ELR (cell line): ENCODE measurements around the gene ABCC10.
"Not testable (repeated sequence)": the region's sequence is repeated elsewhere in the genome, so short reads cannot be mapped to it uniquely, and the experiment has no call there.

Source experiments
- DNase-seq: peaks from one replicate; pipeline ENCODE4 v3.0.0-alpha.2; 2015; ENCODE audit warnings: low read depth

The ABCC10 gene

DNA sequence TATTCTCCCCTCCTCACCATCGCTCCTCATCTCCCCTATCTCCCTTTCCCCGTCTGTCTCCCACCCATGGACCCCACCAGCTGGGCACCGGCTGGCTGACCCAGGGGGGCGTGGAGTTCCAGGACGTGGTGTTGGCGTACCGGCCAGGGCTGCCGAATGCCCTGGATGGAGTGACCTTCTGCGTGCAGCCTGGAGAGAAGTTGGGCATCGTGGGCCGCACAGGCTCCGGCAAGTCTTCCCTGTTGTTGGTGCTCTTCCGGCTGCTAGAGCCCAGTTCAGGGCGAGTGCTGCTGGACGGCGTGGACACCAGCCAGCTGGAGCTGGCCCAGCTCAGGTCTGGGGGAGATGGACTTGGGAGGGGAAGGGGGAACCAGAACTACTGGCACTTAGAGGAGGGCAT lies 20.3 kb downstream of the ABCC10 start:
- DNase-seq = no peak

DNA sequence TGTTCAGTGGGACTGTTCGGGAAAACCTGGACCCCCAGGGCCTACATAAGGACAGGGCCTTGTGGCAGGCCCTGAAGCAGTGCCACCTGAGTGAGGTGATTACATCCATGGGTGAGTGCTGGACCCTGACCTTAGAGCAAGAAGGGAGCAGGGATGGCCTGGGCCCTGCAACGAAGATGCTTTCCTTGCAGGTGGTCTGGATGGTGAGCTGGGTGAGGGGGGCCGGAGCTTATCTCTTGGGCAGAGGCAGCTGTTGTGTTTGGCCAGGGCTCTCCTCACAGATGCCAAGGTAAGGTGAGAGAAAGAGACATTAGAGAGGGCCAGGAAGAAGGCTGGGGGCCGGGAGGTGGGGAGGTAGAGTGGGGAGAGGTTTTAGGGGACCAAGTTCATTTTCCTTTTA lies 21.6 kb downstream of the ABCC10 start:
- DNase-seq = no peak

DNA sequence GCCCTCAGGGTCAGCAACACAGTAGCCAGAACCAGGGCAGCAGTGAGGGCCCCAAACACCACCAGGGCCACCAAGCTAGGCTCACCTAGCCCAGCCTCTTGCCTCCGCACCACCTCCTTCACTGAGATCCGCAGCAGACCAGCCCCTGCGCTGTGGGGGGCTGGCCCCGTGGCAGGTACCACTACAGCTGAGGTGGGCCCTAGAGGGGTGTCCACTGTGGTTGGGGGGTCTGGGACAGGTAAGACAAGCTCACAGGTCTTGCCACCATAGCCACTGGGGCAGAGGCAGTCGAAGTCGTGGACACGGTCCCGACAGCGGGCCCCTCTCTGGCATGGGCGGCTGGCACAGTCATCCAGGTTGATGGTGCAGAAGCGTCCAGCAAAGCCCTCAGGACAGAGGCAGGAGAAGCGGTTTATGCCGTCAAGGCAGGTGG lies 23.4 kb downstream of the ABCC10 start:
- no peak for DNase-seq

DNA sequence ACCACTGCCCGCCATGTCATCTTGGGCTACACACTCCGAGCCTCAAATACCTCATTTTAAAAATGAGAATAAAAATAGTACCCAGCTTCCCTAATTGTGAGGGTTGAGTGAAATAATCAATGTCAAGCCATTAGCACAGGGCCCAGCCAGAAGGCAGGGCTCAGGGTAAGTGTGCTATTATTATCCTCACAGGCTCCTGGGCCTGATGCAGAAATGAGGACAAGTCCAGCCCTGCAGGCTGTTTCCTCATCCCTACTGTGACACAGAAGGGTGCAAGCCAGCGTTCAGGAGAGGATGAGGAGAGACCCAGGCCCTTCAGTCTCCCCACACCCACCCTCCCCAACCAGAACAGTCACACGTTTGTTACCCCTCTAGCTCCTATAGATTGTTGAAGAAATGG lies 24.0 kb downstream of the ABCC10 start:
- DNase-seq = no peak

- no peak for DNase-seq
Observed at GRCh38 chr6:43451939-43452338, 24.6 kb downstream of the ABCC10 start.

- no peak for DNase-seq
Observed at GRCh38 chr6:43452896-43453295, 25.6 kb downstream of the ABCC10 start.

DNA sequence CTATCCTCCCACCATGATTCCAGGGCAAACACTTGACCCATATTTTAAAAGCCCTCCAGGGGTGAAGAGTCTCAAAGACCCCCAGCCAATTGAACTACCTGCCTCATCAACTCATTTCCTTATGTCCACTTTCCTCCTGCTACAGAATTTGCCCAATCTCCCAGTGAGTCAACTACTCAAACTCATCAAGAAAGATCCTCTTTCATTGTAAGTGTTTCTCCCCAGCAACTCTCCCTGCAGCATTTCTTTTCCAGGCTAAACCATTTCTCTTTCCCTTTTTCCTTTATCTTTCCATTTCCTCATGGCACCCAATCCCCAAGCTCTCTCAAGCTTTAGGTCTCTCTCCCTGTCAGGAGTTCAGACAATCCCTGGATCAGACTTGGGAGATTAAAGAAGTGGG lies 26.5 kb downstream of the ABCC10 start:
- no peak for DNase-seq

DNA sequence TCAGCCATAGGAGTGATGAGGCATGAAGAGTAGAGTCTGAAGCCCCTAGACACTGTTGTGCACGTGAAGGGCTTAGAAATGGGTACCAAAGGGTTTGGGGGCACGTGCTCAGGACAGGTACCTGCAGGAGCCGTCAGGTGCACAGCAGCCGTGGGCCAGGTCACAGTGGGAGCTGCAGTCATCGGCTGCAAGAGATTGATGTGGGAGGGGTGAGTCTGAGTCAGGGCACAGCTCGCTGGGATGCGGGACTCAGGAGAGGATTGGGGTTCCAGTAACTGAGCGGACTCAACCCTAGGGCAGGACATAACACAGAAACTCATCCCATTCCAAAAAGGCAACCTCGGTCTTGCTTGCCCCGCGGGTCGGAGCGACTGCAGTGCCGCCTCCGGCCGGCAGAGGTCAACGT lies 27.0 kb downstream of the ABCC10 start:
- DNase-seq = no peak

DNA sequence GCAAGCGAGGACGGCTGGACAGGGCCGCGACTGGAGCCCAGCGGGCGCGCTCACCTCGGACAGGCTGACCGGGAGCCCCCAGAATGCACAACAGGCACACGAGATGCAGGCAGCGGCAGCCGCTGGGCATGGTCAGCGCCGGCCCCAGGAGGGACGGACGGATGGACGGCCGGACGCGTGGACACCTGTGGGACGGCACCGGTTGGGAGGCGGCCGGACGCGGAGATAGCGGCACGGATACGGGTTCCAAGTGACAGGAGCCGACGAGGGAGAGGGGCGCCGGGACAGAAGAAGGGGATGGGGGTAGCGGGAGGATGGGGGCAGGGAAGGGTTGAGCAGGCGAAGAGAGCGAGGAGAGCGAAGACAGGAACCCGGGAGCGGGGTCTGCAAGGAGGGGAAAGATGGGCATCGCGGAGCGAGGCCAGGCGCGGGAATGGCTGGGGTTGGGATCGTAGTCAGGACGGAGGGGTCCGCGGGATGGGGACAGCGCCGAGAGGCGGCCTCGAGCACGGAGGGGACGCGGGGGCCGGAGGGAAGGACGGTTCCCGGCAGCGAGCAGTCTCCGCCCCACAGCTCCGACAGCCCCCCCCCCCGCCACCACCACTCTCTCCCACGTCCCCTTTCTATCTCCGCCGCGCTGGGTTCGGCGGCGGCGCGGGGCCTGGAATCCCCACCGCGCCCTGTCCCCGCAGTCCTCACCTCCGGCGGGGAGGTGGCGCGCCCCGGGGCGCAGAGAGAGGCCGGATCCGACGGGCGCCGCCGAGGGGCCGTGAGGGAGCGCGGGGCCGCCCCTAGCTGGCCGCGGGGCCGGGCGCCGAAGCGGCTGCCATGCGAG lies 27.6 kb downstream of the ABCC10 start:
- peak; percentile 90 for DNase-seq

DNA sequence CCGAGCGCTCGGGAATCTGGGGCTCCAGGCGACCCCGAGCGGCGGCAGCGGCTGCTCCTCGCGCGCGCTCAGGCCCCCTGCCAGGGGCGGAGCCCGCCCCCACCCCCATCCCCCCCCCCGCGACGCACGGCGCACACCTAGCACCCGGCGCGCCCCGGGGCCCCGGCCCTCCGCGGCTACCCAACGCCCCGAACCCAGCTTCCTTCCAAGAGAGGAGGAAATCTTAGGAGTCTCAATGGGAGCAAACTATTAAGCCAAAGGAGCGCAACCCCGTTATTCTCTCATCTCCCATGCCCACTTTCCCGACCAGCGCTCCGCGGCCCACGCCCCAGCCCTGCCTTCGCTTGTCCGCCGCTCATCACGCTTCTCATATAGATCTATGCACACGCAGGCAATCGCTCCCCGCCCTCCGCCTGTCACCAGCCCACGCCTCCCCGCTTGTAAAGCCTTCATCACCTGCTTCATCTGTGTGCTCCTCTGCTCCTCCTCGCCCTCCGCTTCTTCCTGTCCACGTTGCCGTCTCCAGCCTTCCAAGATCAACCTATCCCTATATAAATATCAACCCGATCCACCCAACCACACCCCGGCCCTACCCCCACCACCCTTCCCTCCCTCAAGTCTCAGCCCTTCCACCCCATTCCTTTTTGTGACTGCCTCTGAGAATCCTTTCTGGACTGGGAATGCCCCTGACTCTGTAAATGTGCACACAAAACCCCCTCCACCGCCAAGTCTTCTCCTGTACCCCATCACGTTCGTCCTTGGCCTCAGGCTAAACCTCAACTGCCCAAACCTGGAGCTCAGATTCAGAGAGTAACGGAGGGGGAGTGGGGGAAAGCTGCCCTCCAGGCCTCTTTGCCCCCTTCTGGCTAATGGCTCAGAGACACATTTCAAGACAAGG lies 28.4 kb downstream of the ABCC10 start, which contains the start of gene DLK2:
TSS of gene DLK2 (minus strand) at position 18 of the 898 bp plus-strand sequence. CDS start 723 bp downstream, outside the sequence.
- peak; percentile 48 for DNase-seq

- no peak for DNase-seq
Observed at GRCh38 chr6:43457643-43458042, 30.3 kb downstream of the ABCC10 start.

DNA sequence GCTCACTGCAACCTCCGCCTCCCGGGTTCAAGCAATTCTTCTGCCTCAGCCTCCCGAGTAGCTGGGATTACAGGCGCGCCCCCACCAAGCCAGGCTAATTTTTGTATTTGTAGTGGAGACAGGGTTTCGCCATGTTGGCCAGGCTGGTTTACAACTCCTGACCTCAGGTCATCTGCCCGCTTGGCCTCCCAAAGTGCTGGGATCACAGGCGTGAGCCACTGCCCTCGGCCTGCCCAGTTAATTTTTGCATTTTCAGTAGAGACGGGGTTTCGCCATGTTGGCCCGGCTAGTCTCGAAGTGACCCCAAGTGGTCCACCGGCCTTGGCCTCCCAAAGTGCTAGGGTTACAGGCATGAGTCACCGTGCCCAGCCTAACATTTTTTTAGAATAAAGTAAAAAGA lies 30.8 kb downstream of the ABCC10 start:
- DNase-seq = not testable (repeated sequence)

GRCh38 chr6:43459535-43459934 lies 32.2 kb downstream of the ABCC10 start:
- no peak for DNase-seq

GRCh38 chr6:43460032-43460431 lies 32.7 kb downstream of the ABCC10 start:
- DNase-seq = no peak

DNA sequence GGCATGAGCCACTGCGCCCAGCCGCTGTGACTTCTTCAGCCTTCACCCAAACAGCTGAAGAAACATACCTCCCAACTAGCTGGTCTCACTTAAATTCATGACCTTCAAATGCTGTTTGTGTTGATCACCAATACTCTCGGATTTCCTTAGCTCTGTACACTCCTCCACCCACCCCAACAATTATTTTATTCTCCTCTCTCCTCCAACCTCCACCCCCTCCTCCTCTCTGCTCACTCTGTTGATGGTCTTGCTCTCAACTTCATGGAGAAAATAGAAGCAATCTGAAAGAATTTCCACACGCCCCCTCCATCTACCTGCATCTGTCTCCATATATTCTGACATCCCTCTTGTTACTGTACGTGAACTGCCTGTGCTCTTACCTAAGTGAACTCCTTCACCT lies 34.6 kb downstream of the ABCC10 start:
- no peak for DNase-seq

- no peak for DNase-seq
Observed at GRCh38 chr6:43464337-43464736, 37.0 kb downstream of the ABCC10 start.

DNA sequence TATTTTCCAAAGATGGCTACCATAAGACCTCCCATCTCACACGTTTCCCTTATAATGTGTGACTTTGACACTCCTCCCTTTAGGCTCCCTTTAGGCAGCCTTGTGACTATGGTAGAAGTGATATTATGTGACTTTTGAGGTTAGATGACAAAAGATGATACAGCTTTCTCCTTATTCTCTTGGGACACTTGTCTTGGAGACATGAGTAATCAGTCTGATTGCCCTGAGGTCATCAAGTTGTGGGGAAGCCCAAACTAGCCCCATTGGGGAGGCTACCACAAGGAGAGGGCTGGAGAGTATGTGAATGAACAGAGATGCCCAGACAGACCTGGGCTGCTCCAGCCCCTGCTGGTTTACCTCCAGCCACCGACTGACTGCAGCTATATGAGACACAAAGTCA lies 38.6 kb downstream of the ABCC10 start:
- DNase-seq = peak; percentile 25

- DNase-seq = not testable (repeated sequence)
Observed at GRCh38 chr6:43467265-43467664, 39.9 kb downstream of the ABCC10 start.

DNA sequence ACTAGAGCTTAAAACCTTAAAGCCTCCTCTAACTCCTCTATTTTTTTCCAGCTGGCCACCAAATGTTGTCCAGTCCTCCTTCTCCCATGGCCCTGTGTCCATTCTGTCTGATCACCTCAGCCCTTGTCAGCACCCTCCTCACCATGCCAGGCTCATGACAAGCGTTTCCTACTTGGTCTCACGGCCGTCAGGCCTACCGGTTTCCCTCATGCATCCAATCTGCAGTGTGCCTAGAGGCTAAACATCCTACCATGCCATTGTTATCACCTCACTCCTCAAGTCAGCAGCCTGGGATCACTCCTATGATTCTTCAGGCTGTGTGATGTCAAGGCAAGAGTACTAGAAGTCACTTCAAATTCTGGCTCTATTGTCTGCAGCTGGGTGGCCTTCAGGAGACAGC lies 40.4 kb downstream of the ABCC10 start:
- DNase-seq = no peak

DNA sequence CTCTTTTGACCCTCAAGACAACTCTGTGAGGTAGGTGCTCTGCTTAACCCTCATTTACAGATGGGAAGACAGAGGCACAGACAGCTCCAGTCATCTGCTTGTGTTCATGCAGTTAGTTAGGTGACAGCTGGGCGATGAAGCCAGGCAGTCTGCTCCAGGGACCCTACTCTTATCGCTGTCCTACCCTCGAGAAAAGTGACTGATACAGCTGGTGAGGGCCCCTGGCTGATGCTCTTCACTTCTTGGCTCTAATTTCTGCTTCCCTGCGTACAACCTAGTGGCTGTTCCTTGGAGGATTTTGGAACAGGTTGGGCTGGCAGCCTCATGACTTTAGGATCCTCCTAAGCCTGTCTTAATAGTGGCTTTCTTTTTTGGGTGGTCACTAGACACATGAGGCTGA lies 40.9 kb downstream of the ABCC10 start:
- no peak for DNase-seq

DNA sequence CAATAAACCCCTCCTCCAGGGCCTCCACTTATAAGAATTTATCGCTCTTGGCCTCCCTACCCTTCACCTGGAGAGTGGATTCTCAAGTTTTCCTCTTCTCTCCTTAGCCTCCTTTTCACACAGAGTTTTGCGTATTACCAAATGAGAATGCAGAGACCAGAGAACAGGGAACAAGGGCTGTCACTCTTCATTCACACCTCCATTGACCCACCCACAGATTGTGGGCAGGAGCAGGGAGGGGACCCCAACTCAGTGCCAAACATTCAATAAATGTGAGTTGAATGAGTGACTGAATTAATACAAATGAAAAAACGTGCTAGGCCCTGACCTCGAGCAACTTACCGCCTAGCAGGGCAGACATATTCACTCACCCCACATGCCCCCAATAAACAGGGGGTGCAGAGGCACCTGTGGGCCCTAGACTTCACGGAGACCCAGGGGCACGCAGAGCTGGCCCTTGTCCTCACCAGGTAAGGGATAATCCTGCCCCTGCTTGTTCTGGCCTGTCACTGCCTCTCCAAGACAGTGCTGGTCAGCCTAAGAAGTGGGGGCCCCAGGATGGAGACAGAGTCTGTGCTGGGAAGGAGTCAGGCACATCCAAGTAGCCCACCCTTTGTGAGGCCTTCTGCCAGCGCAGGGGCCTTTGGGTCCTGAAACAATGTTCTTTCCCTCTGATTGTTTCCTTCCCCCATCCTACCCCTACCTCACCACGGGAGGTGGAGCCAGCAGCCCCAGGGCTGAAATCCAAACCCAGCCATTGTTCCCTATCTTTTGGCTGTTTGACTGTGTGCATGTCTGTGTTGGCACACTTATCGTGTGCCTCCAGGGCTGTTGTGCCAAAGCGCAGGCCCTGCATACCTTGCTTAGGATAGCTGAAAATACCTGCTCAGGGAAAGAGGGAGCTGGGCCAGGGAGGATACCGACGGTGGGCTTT lies 41.7 kb downstream of the ABCC10 start:
- no peak for DNase-seq

DNA sequence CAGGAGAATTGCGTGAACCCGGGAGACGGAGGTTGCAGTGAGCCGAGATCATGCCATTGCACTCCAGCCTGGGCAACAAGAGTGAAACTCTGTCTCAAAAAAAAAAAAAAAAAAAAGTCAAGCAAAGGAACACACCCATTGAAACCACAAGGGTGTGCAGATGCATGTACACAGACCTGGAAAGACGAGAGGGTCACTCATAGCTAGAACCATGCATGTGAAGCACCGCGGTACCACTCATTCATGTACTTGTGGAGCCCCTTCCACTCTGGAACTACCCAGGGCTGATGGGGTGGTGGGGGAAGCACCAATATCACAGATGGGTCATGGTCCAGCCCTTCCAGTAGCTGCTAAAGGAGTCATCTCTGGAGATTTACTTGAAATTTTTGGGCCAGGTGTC lies 42.6 kb downstream of the ABCC10 start:
- no peak for DNase-seq
